EH (cell line): ENCODE results near the gene SURF4.
A peak's percentile ranks its signal among the peaks of the same experiment; 100 is the strongest.
"Not testable (repeated sequence)": the region's sequence is repeated elsewhere in the genome, so short reads cannot be mapped to it uniquely, and the experiment has no call there.

Experiments used
- DNase-seq: peaks from one replicate; pipeline ENCODE4 v3.0.0-alpha.2; 2015; ENCODE audit warnings: low read depth

SURF4 gene

DNA sequence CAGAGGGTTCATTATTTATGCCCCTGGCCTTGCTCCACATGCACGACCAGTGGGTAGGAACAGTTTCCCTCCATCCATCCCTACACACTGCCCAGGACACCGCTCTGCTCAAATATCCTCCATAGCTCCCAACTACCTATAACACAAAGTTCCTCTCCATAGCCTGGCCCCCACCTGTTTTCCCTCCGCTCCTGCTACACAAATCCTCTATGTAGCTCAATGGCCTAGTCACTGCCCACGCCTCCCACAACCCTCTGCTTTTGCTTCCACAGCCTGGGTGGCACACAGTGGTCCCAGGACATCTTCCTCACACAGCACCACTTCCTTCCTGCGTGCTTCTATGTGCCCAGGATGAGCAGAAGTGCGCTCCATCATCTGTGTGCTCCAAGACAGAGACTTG is 21.5 kb upstream of the SURF4 start:
- no peak for DNase-seq

- DNase-seq = peak; percentile 33
Measured at GRCh38 chr9:133396952-133397351, 21.1 kb upstream of the SURF4 start.

DNA sequence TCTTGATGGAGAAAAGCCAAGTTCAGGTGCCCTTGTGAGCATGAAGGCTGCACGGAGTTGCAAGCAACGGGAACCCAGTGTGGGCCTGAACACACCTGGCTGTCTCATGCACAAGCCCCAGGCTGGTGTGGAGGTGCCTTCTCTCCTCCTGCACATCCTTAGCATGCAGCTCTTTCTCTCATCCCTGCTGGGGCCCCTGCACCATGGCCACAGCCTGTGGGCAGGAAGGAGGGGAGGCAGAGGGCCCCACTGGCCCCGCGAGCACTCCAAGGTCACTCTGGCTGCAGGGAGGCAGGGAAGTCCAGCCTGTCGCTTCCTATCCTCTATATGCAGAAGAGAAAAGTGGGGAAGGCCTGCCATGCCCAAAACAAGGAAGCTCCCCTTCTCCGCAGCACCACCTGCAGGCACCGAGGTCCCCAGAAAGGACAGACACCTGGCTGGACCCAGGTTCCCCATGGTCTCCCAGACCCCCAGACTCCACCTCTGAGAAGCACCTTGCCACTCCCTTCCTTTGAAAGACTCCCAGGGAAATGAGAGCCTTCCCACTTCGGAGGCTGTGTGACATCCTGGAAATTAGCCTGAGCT is 18.9 kb upstream of the SURF4 start:
- DNase-seq = no peak

DNA sequence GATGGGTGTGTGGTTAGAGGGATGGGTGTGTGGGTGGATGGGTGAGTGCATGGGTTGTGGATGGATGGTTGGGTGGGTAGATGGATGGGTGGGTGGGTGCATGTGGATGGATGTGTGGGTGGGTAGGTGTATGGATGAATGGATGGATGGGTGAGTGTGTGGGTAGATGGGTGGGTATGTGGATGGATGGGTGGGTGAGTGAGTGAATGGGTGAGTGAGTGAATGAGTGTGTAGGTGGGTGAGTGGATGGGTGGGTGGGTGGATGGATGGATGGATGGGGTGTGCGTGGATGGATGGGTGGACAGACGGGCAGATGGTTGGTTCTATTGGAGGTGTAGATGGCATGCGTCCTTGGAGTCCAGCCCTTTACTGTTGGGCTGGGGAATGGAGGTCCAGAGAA is 17.5 kb upstream of the SURF4 start:
- DNase-seq = no peak

DNA sequence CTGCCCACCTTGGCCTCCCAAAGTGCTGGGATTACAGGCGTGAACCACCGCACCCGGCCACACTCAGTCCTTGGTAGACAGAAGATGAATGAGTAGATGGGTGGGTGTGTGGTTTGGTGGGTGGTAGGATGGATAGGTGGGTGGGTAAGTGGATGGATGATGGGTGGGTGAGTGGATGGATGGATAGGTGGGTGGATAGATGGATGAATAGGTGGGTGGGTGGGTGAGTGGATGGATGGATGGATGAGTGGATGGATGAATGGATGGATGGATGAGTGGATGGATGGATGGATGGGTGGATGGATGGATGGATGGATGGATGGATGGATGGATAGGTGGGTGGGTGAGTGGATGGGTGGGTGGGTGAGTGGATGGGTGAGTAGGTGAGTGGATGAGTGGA is 16.4 kb upstream of the SURF4 start:
- DNase-seq = not testable (repeated sequence)

DNA sequence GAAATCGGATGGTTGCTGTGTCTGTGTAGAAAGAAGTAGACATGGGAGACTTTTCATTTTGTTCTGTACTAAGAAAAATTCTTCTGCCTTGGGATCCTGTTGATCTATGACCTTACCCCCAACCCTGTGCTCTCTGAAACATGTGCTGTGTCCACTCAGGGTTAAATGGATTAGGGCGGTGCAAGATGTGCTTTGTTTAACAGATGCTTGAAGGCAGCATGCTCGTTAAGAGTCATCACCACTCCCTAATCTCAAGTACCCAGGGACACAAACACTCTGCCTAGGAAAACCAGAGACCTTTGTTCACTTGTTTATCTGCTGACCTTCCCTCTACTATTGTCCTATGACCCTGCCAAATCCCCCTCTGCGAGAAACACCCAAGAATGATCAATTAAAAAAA is 15.6 kb upstream of the SURF4 start:
- DNase-seq = not testable (repeated sequence)

GRCh38 chr9:133390713-133391112 is 14.9 kb upstream of the SURF4 start:
- no peak for DNase-seq

- DNase-seq = no peak
Measured at GRCh38 chr9:133389562-133389961, 13.7 kb upstream of the SURF4 start.

DNA sequence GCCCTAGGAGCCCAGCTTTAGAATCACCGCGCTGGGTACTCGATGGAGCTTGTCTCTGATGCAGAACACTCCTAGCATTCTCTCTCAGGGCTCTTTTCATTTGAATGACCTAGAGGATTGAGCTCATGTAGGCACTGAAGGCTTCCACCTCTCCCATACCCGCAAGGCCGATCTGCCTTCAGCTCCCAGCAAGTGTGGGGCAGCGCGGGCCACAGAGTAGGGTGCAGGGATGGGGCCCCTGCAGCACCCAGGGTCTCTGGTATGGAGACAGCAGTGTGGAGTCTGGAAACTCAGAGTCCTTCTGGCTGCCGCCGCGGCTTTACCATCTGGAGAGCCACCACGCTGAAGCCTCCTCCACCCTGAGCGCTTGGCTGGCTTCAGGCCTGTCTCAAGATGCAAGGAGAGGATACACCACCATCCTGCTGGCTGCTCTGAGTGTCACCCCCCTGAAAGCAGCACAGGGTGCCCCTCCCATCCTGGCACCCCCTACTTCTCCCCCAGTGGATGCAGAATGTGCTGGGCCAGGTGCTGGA is 13.2 kb upstream of the SURF4 start:
- DNase-seq = no peak

DNA sequence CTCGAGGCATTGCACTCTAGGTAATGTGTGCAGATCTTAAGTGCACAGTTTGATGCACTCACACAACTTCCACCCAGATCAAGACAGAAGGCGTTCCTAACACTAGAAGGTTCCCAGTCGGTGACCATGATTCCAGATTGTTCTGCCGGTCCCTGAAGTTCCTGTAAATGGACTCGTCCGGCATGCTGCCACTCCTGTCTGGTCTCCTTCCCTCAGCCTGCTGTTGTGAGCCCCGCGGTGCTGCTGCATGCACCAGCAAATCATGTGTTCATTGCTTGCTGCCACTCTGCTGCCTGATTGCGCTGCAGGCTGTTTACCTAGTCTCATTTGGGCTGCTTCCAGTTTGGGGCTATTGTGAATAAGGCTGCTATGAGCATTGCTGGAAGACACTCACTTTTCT is 11.8 kb upstream of the SURF4 start:
- DNase-seq = no peak

DNA sequence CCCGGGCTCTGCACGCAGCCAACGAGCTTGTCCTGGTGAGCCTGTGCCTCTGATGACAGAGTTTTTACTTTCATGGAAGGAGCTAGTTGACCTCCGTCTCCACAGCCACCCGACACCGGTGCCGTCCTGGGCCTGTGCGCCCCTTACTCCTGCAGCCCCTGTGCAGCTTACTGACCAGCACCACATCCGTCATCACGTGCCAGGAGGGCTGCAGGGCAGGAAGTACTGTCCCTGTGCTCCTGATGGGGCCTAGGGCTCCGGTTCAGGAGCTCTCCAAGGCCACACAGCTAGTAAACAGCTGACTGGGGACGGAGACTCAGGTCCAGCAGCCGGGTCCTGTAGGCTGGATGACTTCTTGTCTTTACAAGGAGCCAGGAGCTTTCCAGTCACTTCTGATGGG is 10.5 kb upstream of the SURF4 start:
- DNase-seq = no peak

GRCh38 chr9:133385452-133385851 is 9.6 kb upstream of the SURF4 start:
- no peak for DNase-seq

DNA sequence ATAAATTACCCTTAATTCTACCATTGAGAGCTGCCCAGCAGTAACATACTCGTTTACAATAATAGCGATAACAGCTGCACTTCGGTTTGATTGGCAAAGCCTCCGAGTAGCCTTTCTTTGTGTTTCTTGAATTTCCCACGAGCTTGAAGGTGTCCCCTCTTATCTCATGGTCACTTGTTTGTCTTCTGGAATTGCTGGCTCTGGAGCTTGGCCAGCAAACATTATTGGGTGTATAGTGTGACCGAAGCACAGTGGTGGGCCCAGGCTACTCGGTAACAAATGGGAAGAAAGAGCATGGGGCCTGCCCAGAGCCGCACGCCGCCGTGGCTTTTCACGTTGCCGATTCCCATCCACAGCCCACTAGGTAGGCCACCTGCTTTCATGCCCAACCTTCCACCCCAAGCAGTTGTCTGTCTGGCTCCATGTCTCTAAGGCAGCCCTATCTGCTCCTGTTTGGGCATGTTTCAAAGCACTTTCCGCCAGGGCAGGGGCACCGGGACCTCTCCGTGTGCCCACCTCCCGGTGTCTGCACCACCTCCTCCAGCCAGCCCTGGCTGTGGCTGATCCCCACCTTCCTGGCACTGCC is 9.0 kb upstream of the SURF4 start:
- DNase-seq = no peak

- no peak for DNase-seq
Measured at GRCh38 chr9:133383438-133383837, 7.6 kb upstream of the SURF4 start.

DNA sequence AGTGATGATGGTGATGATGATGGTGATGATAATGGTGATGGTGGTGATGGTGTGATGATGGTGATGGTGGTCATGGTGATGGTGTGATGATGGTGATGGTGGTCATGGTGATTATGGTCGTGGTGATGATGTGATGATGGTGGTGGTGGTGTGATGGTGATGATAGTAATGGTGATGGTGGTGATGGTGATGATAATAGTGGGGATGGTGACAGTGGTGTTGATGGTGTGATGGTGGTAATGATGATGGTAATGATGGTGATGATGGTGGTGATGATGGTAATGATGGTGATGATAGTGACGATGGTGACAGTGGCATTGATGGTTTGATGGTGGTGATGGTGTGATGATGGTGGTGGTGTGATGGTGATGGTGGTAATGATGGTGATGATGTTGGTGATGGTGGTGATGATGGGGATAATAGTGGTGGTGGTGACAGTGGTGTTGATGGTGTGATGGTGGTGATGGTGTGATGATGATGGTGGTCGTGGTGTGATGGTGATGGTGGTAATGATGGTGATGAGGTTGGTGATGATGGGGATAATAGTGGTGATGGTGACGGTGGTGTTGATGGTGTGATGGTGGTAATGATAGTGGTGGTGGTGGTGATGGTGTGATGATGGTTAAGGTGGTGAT is 6.8 kb upstream of the SURF4 start:
- DNase-seq = no peak

DNA sequence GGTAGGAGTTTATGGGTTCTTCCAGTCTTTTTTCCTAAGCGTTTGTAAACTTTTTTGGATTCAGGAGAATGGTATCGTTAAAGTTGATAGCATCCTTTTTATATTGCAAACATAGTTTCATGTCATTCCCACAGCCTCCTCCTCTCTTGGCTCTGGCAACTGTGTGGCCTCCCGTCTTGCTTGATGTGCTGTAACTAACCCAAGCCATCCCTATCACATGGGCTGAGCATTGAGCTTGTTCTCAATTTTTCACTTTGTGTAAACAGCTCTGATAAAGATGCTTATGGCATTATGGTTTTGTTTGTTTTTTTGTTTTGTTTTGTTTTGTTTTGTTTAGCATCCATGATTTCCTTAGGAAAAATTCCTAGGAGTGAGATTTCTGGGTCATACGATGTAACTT is 4.9 kb upstream of the SURF4 start:
- no peak for DNase-seq

DNA sequence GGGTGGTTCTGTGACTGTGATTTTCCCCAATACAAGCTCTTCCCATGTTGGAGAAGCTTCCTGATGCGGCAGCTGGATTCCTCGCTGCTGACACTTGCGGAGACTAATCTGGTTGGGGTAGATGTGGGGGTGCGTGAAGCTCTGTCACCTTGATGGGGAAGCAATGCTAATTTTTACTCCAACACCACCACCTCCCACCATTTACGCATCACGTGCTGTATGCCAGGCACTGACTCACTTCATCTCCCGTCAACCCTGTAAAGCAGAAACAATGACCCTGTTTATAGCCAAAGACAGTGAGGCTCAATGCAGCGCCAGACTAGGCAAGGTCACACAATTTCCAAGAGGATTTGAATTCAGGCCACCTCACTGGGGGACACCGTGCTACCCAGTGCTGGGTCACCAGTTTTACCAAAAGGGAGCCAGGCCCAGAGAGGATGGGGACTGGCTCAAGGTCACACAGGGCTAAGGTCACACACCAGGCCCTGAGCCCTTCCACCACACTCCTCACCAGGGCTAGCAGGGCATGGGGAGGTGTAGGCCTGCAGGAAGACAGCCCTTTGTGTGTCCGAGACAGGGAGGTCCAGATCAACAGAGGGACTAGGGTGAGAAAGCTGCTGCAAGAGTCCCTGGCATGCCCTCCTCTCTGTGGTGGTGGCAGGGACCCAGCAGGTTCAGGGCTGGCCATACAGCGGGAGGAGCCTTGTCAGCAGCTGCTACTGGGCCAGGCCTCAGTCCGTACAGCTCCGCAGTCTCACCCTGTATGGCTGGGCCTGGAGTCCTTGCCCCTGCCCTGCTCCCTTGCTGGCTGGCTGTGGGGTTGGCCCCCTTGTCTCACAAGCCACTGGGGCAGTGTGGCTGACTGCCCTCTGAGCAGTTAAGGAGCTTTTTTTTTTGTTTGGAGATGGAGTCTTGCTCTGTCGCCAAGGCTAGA is 3.6 kb upstream of the SURF4 start:
- DNase-seq = no peak

GRCh38 chr9:133378408-133378962 is 2.6 kb upstream of the SURF4 start:
- DNase-seq = no peak

GRCh38 chr9:133377721-133378216 is 1.9 kb upstream of the SURF4 start:
- DNase-seq = peak; percentile 69

- not testable (repeated sequence) for DNase-seq
Measured at GRCh38 chr9:133377280-133377679, 1.4 kb upstream of the SURF4 start.

- peak; percentile 54 for DNase-seq
Measured at GRCh38 chr9:133375116-133375723, 640 bp downstream of the SURF4 start.
